Erythroblast (primary cell): ENCODE data around the gene MS4A4E.

Experiments
- DNase-seq, 2 experiments: peaks; one replicate each; lab custom pipeline; 2025; lab: John Stamatoyannopoulos, UW
- GATA1 ChIP-seq: IDR thresholded peaks from 2 replicates; pipeline ENCODE4 v1.6.1; 2011; ENCODE audit warnings: low read depth, mild to moderate bottlenecking, control low read depth, low read length, moderate library complexity
- POLR2A ChIP-seq: IDR thresholded peaks from 2 replicates; pipeline ENCODE4 v1.6.1; 2011; ENCODE audit warnings: mild to moderate bottlenecking, low read length

MS4A4E gene

GRCh38 chr11:60182541-60183330, 60.2 kb downstream of the MS4A4E start, which contains the start of gene MS4A6A:
Gene MS4A6A, minus strand, starts transcription at chr11:60183083. Its CDS starts 1,356 bp downstream, at chr11:60181727.
- TF ChIP-seq POLR2A: no peak
- TF ChIP-seq GATA1: no peak
- DNase-seq: no peak

GRCh38 chr11:60175860-60176275, 67.1 kb downstream of the MS4A4E start:
- DNase-seq: no peak
- TF ChIP-seq GATA1 (no peak), POLR2A (no peak)

- no peak for TF ChIP-seq GATA1
- TF ChIP-seq POLR2A: no peak
- DNase-seq: no peak
Observed at GRCh38 chr11:60172011-60172410, 70.9 kb downstream of the MS4A4E start.

- no peak for DNase-seq
- TF ChIP-seq GATA1: no peak
- no peak for TF ChIP-seq POLR2A
Observed at GRCh38 chr11:60170566-60170965, 72.4 kb downstream of the MS4A4E start.

- peak; percentile 55 to 72 for DNase-seq
- TF ChIP-seq POLR2A (no peak), GATA1 (no peak)
Observed at GRCh38 chr11:60169264-60169915, 73.5 kb downstream of the MS4A4E start.

GRCh38 chr11:60168306-60168705, 74.6 kb downstream of the MS4A4E start:
- TF ChIP-seq GATA1 (no peak), POLR2A (no peak)
- DNase-seq: no peak

GRCh38 chr11:60165951-60166350, 77.0 kb downstream of the MS4A4E start:
- DNase-seq: no peak
- TF ChIP-seq GATA1 (no peak), POLR2A (no peak)

GRCh38 chr11:60165538-60165937, 77.4 kb downstream of the MS4A4E start:
- TF ChIP-seq POLR2A: no peak
- no peak for TF ChIP-seq GATA1
- DNase-seq: no peak

- DNase-seq: no peak
- TF ChIP-seq POLR2A (no peak), GATA1 (no peak)
Observed at GRCh38 chr11:60164550-60165075, 78.3 kb downstream of the MS4A4E start.

- TF ChIP-seq POLR2A: no peak
- TF ChIP-seq GATA1: no peak
- DNase-seq: no peak
Observed at GRCh38 chr11:60161766-60162165, 81.2 kb downstream of the MS4A4E start.

GRCh38 chr11:60161107-60161506, 81.8 kb downstream of the MS4A4E start:
- DNase-seq: no peak
- TF ChIP-seq GATA1 (no peak), POLR2A (no peak)

GRCh38 chr11:60159868-60160267, 83.1 kb downstream of the MS4A4E start:
- no peak for TF ChIP-seq POLR2A
- no peak for TF ChIP-seq GATA1

GRCh38 chr11:60159284-60159683, 83.7 kb downstream of the MS4A4E start:
- TF ChIP-seq POLR2A (no peak), GATA1 (no peak)
- no peak for DNase-seq

More at GRCh38 chr11:60159868-60160267, 83.1 kb downstream of the MS4A4E start:
- DNase-seq: no peak

GRCh38 chr11:60158636-60159035, 84.3 kb downstream of the MS4A4E start:
- no peak for TF ChIP-seq POLR2A
- DNase-seq: no peak
